Measurements from ENCODE around the gene OTOP3.

Gene OTOP3

GRCh38 chr17:74990581-74991105, 54.9 kb downstream of the OTOP3 start:
- no peak for DNase-seq

- no peak for DNase-seq
These were observed 56.5 kb downstream of the OTOP3 start for GRCh38 chr17:74992223-74992622.

GRCh38 chr17:74994440-74994839, 58.7 kb downstream of the OTOP3 start:
- no peak for DNase-seq

GRCh38 chr17:74995847-74996246, 60.1 kb downstream of the OTOP3 start:
- DNase-seq = no peak

- DNase-seq = no peak
These were observed 63.1 kb downstream of the OTOP3 start for GRCh38 chr17:74998783-74999182.

GRCh38 chr17:74999523-74999922, 63.8 kb downstream of the OTOP3 start:
- DNase-seq = no peak

All from DMS79 treated with DMSO at 0.1 percent for 48 hours (cell line).